ENCODE measurements around the gene RIPOR3.

DNA sequence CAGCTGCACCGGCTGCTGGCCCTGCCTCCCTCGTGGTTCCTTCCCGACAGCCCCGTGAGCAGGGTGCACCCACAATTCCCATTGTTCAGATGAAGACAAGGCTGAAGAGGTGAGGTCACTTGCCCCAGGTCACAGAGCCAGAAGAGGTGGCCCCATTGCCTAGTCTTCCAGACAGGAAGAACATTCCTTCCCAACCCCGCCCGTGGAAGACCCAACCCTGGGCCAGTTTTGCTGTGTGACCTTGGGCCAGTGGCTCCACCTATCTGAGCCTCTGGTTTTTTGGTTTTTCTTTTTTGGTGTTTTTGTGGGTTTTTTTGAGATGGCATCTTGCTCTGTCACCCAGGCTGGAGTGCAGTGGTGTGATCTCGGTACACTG is 61.7 kb downstream of the RIPOR3 start:
- TF ChIP-seq POLR2A (IDR thresholded peaks at IDR 0.05; ENCODE audit: low read length) (no peak), GATA1 (IDR thresholded peaks at IDR 0.05; ENCODE audit: low read depth, low read length) (no peak)
